SJCRH30 (cell line): ENCODE results near the gene CBLIF. TPM values are rescaled to one million over a fixed set of nuclear protein-coding genes. Genes with fewer than 3 reads are reported as not detected.
"Not testable (repeated sequence)": the region's sequence is repeated elsewhere in the genome, so short reads cannot be mapped to it uniquely, and the experiment has no call there.

Experiments used
- DNase-seq, 2 experiments: peaks; one replicate each; pipeline ENCODE4 v3.0.0-alpha.2; 2015 to 2020
- H3K27ac ChIP-seq: fragments of 250-450 bp; sonication (Bioruptor Pico); 2 replicates; pipeline ENCODE4 v1.5.1; 2020; ENCODE audit warnings: mild to moderate bottlenecking, moderate library complexity
- H3K27me3 ChIP-seq: fragments of 250-450 bp; sonication (Bioruptor Pico); 2 replicates; pipeline ENCODE4 v1.5.1; 2020; ENCODE audit warnings: mild to moderate bottlenecking, moderate library complexity
- H3K36me3 ChIP-seq: fragments of 250-450 bp; sonication (Bioruptor Pico); 2 replicates; pipeline ENCODE4 v1.5.1; 2020; ENCODE audit warnings: mild to moderate bottlenecking, moderate library complexity
- H3K4me1 ChIP-seq: fragments of 250-450 bp; sonication (Bioruptor Pico); 2 replicates; pipeline ENCODE4 v1.5.1; 2020; ENCODE audit warnings: mild to moderate bottlenecking, moderate library complexity
- H3K4me3 ChIP-seq: fragments of 250-450 bp; sonication (Bioruptor Pico); 2 replicates; pipeline ENCODE4 v1.5.1; 2020; ENCODE audit warnings: mild to moderate bottlenecking, moderate library complexity
- H3K9me3 ChIP-seq: fragments of 250-450 bp; sonication (Bioruptor Pico); replicated peaks from 2 replicates; pipeline ENCODE4 v1.5.1; 2020; ENCODE audit warnings: mild to moderate bottlenecking, moderate library complexity
- total RNA-seq: library from RNA; depleted of rRNA; stranded (reverse); fragments of >200 nt; shearing (Covaris generic); gene quantifications from 2 replicates; pipeline ENCODE4 v1.2.3, GENCODE V29; 2014

The CBLIF gene
- total RNA-seq, 1 experiment from 2014 or later = not detected

- Histone ChIP-seq H3K9me3 (no peaks in the 10 kb centered on the region), H3K36me3 (no peaks in the 10 kb centered on the region), H3K27me3 (no peaks in the 10 kb centered on the region), H3K27ac (peak overlapping the region; percentile 60), H3K4me1 (peaks cover 34% of the 10 kb centered on the region), H3K4me3 (no peak overlapping the region)
- peak; percentile 7 to 55 for DNase-seq
These were observed 26.7 kb downstream of the CBLIF start for GRCh38 chr11:59818572-59818971.

- not testable (repeated sequence) for H3K27ac ChIP-seq, H3K4me3 ChIP-seq, DNase-seq, H3K27me3 ChIP-seq, H3K9me3 ChIP-seq, H3K36me3 ChIP-seq
- peaks cover 29% of the 10 kb centered on the region for H3K4me1 ChIP-seq
These were observed 28.9 kb downstream of the CBLIF start for GRCh38 chr11:59816434-59816833.

GRCh38 chr11:59815754-59816153 is 29.5 kb downstream of the CBLIF start:
- no peaks in the 10 kb centered on the region for H3K36me3 ChIP-seq
- DNase-seq = no peak
- H3K27ac ChIP-seq = no peak overlapping the region
- no peak overlapping the region for H3K4me3 ChIP-seq
- peaks cover 29% of the 10 kb centered on the region for H3K4me1 ChIP-seq
- no peaks in the 10 kb centered on the region for H3K27me3 ChIP-seq
- no peaks in the 10 kb centered on the region for H3K9me3 ChIP-seq

GRCh38 chr11:59814021-59814420 is 31.3 kb downstream of the CBLIF start:
- no peaks in the 10 kb centered on the region for H3K36me3 ChIP-seq
- H3K27ac ChIP-seq = no peak overlapping the region
- DNase-seq = no peak
- no peaks in the 10 kb centered on the region for H3K27me3 ChIP-seq
- no peak overlapping the region for H3K4me3 ChIP-seq
- H3K4me1 ChIP-seq = peaks cover 26% of the 10 kb centered on the region
- H3K9me3 ChIP-seq = no peaks in the 10 kb centered on the region

GRCh38 chr11:59813364-59813763 is 31.9 kb downstream of the CBLIF start:
- H3K27ac ChIP-seq = no peak overlapping the region
- H3K27me3 ChIP-seq = no peaks in the 10 kb centered on the region
- DNase-seq = no peak
- no peaks in the 10 kb centered on the region for H3K9me3 ChIP-seq
- H3K4me1 ChIP-seq = peaks cover 20% of the 10 kb centered on the region
- H3K4me3 ChIP-seq = no peak overlapping the region
- peaks cover 4% of the 10 kb centered on the region for H3K36me3 ChIP-seq

- Histone ChIP-seq H3K4me1 (peaks cover 9% of the 10 kb centered on the region), H3K27ac (no peak overlapping the region), H3K27me3 (no peaks in the 10 kb centered on the region), H3K4me3 (no peak overlapping the region), H3K36me3 (peaks cover 9% of the 10 kb centered on the region), H3K9me3 (no peaks in the 10 kb centered on the region)
- no peak for DNase-seq
These were observed 33.1 kb downstream of the CBLIF start for GRCh38 chr11:59812220-59812619.

GRCh38 chr11:59810911-59811259 is 34.4 kb downstream of the CBLIF start:
- Histone ChIP-seq H3K9me3 (no peaks in the 10 kb centered on the region), H3K27ac (peak overlapping the region; percentile 61), H3K36me3 (peaks cover 22% of the 10 kb centered on the region), H3K27me3 (no peaks in the 10 kb centered on the region), H3K4me3 (peak overlapping the region; percentile 98), H3K4me1 (0 out of 2 replicates have a peak, but pooled peaks cover 2% of the 10 kb centered on the region)
- no peak for DNase-seq

- Histone ChIP-seq H3K27me3 (no peaks in the 10 kb centered on the region), H3K9me3 (no peaks in the 10 kb centered on the region), H3K36me3 (peaks cover 27% of the 10 kb centered on the region), H3K27ac (peak within 1 kb of the TSS; percentile 61), H3K4me1 (0 out of 2 replicates have a peak, but pooled peaks cover 2% of the 10 kb centered on the region), H3K4me3 (peak within 1 kb of the TSS; percentile 98)
- DNase-seq = peak; percentile 89 to 91
These were observed 34.9 kb downstream of the CBLIF start, which contains the start of gene MRPL16 for GRCh38 chr11:59810189-59810910. Gene MRPL16, minus strand, starts transcription at chr11:59810778. Its CDS starts 120 bp downstream, at chr11:59810658.

- Histone ChIP-seq H3K9me3 (no peaks in the 10 kb centered on the region), H3K4me1 (0 out of 2 replicates have a peak, but pooled peaks cover 2% of the 10 kb centered on the region), H3K36me3 (peaks cover 39% of the 10 kb centered on the region), H3K27ac (no peak overlapping the region), H3K4me3 (no peak overlapping the region), H3K27me3 (no peaks in the 10 kb centered on the region)
- DNase-seq = no peak
These were observed 38.2 kb downstream of the CBLIF start for GRCh38 chr11:59807047-59807610.

- Histone ChIP-seq H3K27ac (no peak overlapping the region), H3K4me3 (no peak overlapping the region), H3K36me3 (peaks cover 39% of the 10 kb centered on the region), H3K27me3 (no peaks in the 10 kb centered on the region), H3K4me1 (no peaks in the 10 kb centered on the region), H3K9me3 (no peaks in the 10 kb centered on the region)
- DNase-seq = no peak
These were observed 41.2 kb downstream of the CBLIF start for GRCh38 chr11:59804061-59804460.

GRCh38 chr11:59802639-59803176 is 42.6 kb downstream of the CBLIF start:
- no peak overlapping the region for H3K4me3 ChIP-seq
- H3K4me1 ChIP-seq = no peaks in the 10 kb centered on the region
- no peak overlapping the region for H3K27ac ChIP-seq
- H3K9me3 ChIP-seq = no peaks in the 10 kb centered on the region
- DNase-seq = peak in 1 of 2 experiments; percentile 53
- H3K27me3 ChIP-seq = no peaks in the 10 kb centered on the region
- H3K36me3 ChIP-seq = peaks cover 30% of the 10 kb centered on the region

GRCh38 chr11:59801981-59802638 is 43.2 kb downstream of the CBLIF start:
- no peaks in the 10 kb centered on the region for H3K4me1 ChIP-seq
- H3K36me3 ChIP-seq = peaks cover 29% of the 10 kb centered on the region
- DNase-seq = no peak
- H3K4me3 ChIP-seq = no peak overlapping the region
- no peaks in the 10 kb centered on the region for H3K27me3 ChIP-seq
- no peaks in the 10 kb centered on the region for H3K9me3 ChIP-seq
- no peak overlapping the region for H3K27ac ChIP-seq

GRCh38 chr11:59801160-59801706 is 44.1 kb downstream of the CBLIF start:
- DNase-seq = no peak
- H3K4me1 ChIP-seq = no peaks in the 10 kb centered on the region
- H3K9me3 ChIP-seq = no peaks in the 10 kb centered on the region
- H3K27ac ChIP-seq = no peak overlapping the region
- no peak overlapping the region for H3K4me3 ChIP-seq
- H3K27me3 ChIP-seq = no peaks in the 10 kb centered on the region
- peaks cover 20% of the 10 kb centered on the region for H3K36me3 ChIP-seq

- Histone ChIP-seq H3K27ac (no peak overlapping the region), H3K4me1 (no peaks in the 10 kb centered on the region), H3K27me3 (no peaks in the 10 kb centered on the region), H3K36me3 (peaks cover 13% of the 10 kb centered on the region), H3K4me3 (no peak overlapping the region), H3K9me3 (no peaks in the 10 kb centered on the region)
- no peak for DNase-seq
These were observed 44.8 kb downstream of the CBLIF start for GRCh38 chr11:59800390-59801025.
